Measurements from ENCODE around the gene PIK3C3. TPM values are rescaled to one million over a fixed set of nuclear protein-coding genes. Genes with fewer than 3 reads are reported as not detected.

PIK3C3 gene
- total and polyA plus RNA-seq, 9 of the 15 experiments (the other 6 are each of a cell fraction or from before 2014, with no cell fraction given), result 27.0 to 101 (median 42.9) TPM

DNA sequence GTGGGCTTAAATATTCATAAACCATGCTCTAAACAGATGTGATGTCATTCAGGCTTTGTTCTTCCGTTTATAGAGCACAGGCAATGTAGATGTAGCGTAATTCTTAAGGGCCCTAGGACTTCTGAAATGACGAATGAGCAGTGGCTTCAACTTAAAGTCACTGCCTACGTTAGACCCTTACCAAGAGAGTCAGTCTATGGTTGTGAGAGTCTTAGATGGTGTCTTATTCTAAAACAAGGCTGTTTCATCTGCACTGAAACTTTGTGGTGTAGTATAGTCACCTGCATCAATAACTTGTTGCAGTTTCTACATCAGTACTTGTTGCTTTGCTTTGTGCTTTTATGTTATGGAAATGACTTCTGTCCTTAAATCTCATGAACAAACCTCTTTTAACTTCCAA, 56.0 kb downstream of the PIK3C3 start (continued):
- TF ChIP-seq BRF1 (IDR thresholded peaks at IDR 0.05; ENCODE audit: borderline replicate concordance, extremely low read depth, insufficient read length), result no peak
- TF ChIP-seq, protein P1, sequence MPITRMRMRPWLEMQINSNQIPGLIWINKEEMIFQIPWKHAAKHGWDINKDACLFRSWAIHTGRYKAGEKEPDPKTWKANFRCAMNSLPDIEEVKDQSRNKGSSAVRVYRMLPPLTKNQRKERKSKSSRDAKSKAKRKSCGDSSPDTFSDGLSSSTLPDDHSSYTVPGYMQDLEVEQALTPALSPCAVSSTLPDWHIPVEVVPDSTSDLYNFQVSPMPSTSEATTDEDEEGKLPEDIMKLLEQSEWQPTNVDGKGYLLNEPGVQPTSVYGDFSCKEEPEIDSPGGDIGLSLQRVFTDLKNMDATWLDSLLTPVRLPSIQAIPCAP (CRISPR knock-in tag; IDR thresholded peaks at IDR 0.05; ENCODE audit: borderline replicate concordance), result no peak

DNA sequence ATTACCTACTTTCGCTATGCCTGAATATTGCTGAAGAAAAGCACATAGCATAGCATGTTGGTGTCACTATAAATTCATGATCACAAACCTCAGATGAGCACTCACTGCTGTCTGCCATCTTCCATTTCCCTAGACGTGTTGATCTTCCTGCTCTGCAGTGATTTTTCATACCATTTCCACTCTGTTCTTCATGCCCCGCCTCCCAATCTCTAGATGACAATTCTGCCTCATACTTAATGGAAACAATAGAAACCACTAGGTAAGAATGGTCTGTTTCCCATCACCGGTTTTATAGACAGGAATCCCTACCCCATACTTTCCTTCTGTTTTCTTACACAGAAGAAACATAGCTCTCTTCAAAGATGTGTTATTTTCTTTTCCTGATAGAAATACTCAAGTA, 63.8 kb downstream of the PIK3C3 start:
- Histone ChIP-seq H2AFZ (ENCODE audit: low read depth, low read length) (no peak overlapping the region), H4K20me1 (replicated peaks; ENCODE audit: control insufficient read depth, insufficient read depth, low read length) (no peaks in the 10 kb centered on the region), H3K4me3 (no peak overlapping the region), H3K9me1 (ENCODE audit: control insufficient read depth, insufficient read depth, low read length) (no peaks in the 10 kb centered on the region), H3K79me2 (ENCODE audit: control insufficient read depth, insufficient read depth, low read length) (no peaks in the 10 kb centered on the region), H3K4me2 (ENCODE audit: insufficient read depth, low read length) (no peak overlapping the region), H3K4me1 (replicated peaks in 1 of 2; ENCODE audit: control insufficient read depth in 2 of 2, insufficient read depth in 2 of 2, low read length in 2 of 2) (no peaks in the 10 kb centered on the region), H3K27me3 (ENCODE audit: control insufficient read depth in 2 of 2, insufficient read depth in 2 of 2, low read length in 2 of 2) (no peaks in the 10 kb centered on the region), H3K9ac (ENCODE audit: insufficient read depth in 1 of 2, low read depth in 2 of 2, low read length in 2 of 2) (no peak overlapping the region), H3K36me3 (ENCODE audit: control insufficient read depth, insufficient read depth, low read length) (peaks cover 10% of the 10 kb centered on the region; the same call in 1 of the 3 replicates), H3K9me3 (replicated peaks; ENCODE audit: control insufficient read depth, insufficient read depth, low read depth, low read length) (no peaks in the 10 kb centered on the region), H3K27ac (ENCODE audit: extremely low read depth, low read depth, low read length) (no peak overlapping the region)
- TF ChIP-seq TEAD2 (tag; IDR thresholded peaks at IDR 0.05) (no peak), KHSRP (IDR thresholded peaks at IDR 0.05) (no peak), DDX20 (tag; IDR thresholded peaks at IDR 0.05; ENCODE audit: low read depth) (no peak), RFX1 (IDR thresholded peaks at IDR 0.05) (no peak), BCL6 (CRISPR knock-in tag; IDR thresholded peaks at IDR 0.05) (no peak), ZNF143 (CRISPR knock-in tag; IDR thresholded peaks at IDR 0.05) (no peak), ZKSCAN3 (CRISPR knock-in tag; IDR thresholded peaks at IDR 0.05) (no peak)
- TF ChIP-seq, protein P2, sequence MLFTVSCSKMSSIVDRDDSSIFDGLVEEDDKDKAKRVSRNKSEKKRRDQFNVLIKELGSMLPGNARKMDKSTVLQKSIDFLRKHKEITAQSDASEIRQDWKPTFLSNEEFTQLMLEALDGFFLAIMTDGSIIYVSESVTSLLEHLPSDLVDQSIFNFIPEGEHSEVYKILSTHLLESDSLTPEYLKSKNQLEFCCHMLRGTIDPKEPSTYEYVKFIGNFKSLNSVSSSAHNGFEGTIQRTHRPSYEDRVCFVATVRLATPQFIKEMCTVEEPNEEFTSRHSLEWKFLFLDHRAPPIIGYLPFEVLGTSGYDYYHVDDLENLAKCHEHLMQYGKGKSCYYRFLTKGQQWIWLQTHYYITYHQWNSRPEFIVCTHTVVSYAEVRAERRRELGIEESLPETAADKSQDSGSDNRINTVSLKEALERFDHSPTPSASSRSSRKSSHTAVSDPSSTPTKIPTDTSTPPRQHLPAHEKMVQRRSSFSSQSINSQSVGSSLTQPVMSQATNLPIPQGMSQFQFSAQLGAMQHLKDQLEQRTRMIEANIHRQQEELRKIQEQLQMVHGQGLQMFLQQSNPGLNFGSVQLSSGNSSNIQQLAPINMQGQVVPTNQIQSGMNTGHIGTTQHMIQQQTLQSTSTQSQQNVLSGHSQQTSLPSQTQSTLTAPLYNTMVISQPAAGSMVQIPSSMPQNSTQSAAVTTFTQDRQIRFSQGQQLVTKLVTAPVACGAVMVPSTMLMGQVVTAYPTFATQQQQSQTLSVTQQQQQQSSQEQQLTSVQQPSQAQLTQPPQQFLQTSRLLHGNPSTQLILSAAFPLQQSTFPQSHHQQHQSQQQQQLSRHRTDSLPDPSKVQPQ (CRISPR knock-in tag; IDR thresholded peaks at IDR 0.05; ENCODE audit: borderline replicate concordance), result no peak
- intact Hi-C loops (cut with micrococcal nuclease) (no loop called here), in situ Hi-C loops (cut with MboI) (no loop called here)
- WGBS (ENCODE audit: insufficient coverage, low coverage, missing lambda C conversion rate), result 54% methylated on average over 3 of the region's 4 CpGs
- ChIA-PET POLR2A (interaction anchor here (1.8 kb wide), 1 partner anchor 9 kb away, joined by 5 read pairs; no protein-coding TSS in a partner anchor), CTCF (ENCODE audit: low intra/inter-chr PET ratio) (no interaction called here)
- FAIRE-seq (no peak), ATAC-seq (no peak), DNase-seq (ENCODE audit: extremely low read depth in 1 of 4, low spot score in 3 of 4) (no peak)
- no TSS peak for BruUV-seq (replicated peaks)
